Esophagus muscularis mucosa (tissue), 4 donors: Measurements from ENCODE around the gene TM4SF18. TPM values are rescaled to one million over a fixed set of nuclear protein-coding genes. Genes with fewer than 3 reads are reported as not detected.

Experiments used
- DNase-seq: peaks from one replicate; pipeline ENCODE4 v3.0.0-alpha.2; 2017; ENCODE audit errors: extremely low spot score
- H3K27ac ChIP-seq, 4 donors: fragments of 200-600 bp; sonication (generic); replicated peaks in 1 of 4; 1 replicate in 3 of 4; 2 replicates in 1 of 4; pipeline ENCODE4 v1.5.1; 2016 to 2019; ENCODE audit warnings: mild to moderate bottlenecking in 1 of 4
- H3K27me3 ChIP-seq, 4 donors: fragments of 200-600 bp; sonication (generic); one replicate each; pipeline versions ENCODE4 v1.5.1 to v1.6.0; 2016 to 2019
- H3K36me3 ChIP-seq, 4 donors: fragments of 200-600 bp; sonication (generic); one replicate each; pipeline ENCODE4 v1.5.1; 2016 to 2019
- H3K4me1 ChIP-seq, 4 donors: fragments of 200-600 bp; sonication (generic); one replicate each; pipeline ENCODE4 v1.5.1; 2016 to 2019
- H3K4me3 ChIP-seq, 4 donors: fragments of 200-600 bp; sonication (generic); 1 replicate in 2 of 4; 2 replicates in 2 of 4; pipeline ENCODE4 v1.5.1; 2016 to 2019; ENCODE audit warnings: mild to moderate bottlenecking in 4 of 4, moderate library complexity in 1 of 4
- H3K9me3 ChIP-seq, 4 donors: fragments of 200-600 bp; sonication (generic); 1 replicate in 3 of 4; 2 replicates in 1 of 4; pipeline ENCODE4 v1.5.1; 2016 to 2019
- EP300 ChIP-seq: sonication (generic); formaldehyde crosslinking; IDR thresholded peaks from one replicate; pipeline ENCODE4 v1.6.1; 2017; ENCODE audit warnings: antibody characterized with exemption
- POLR2A ChIP-seq: fragments of 450-650 bp; IDR thresholded peaks from one replicate; pipeline ENCODE4 v1.6.1; 2017; ENCODE audit warnings: antibody characterized with exemption, moderate library complexity, mild to moderate bottlenecking, low read depth
- POLR2AphosphoS5 ChIP-seq, 2 donors: sonication (generic); formaldehyde crosslinking; IDR thresholded peaks; one replicate each; pipeline ENCODE4 v1.6.1; 2017; ENCODE audit warnings: antibody characterized with exemption in 2 of 2
- WGBS: methylation state at CpG from one replicate; pipeline ENCODE4 v1.1.5; 2018; 5-methylcytosine and 5-hydroxymethylcytosine counted together
- intact Hi-C: fragments of 100-400 bp; cut with DNase I; formaldehyde crosslinking; loops from one replicate; pipeline ENCODE4 v1.15.1; 2023
- total RNA-seq, 4 donors: library from RNA; depleted of rRNA; stranded (reverse); fragments of >200 nt; gene quantifications; one replicate each; pipeline versions ENCODE4 v1.1.0 to v1.2.1, GENCODE V29; 2016
- TF ChIP-seq, protein P1 (sequence below), 3 experiments: fragments of 200-600 bp in 2 of 3; fragments of 450-650 bp in 1 of 3; sonication (generic) in 2 of 3; IDR thresholded peaks; one replicate each; pipeline ENCODE4 v1.5.1; 2017 to 2019; ENCODE audit warnings: antibody characterized with exemption in 3 of 3, mild to moderate bottlenecking in 2 of 3, moderate library complexity in 1 of 3

TM4SF18 gene
- total RNA-seq, 4 donors from 2014 or later = 0.83 to 10.6 (median 6.5) TPM

DNA sequence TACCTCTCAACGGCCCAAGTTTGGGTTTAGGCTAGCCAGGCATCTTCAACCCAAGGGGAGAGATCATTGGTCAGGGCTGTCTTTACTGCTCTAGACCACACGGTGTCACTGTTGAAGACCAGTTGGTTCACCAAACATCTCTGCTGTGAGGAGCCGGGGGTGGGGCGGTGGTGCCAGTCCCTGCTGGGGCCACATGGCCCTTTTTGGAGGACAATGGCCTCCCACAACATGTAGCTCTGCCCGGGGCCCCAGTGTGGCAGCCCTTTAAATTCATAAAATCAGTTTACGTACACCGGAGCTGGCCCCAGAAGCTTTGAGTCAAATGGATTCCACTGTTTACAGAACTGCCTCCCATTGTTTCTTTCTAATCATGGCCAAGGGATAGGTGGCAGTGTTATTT, 19.1 kb upstream of the TM4SF18 start:
- H3K27me3 ChIP-seq = no peaks in the 10 kb centered on the region
- no peak overlapping the region for H3K4me3 ChIP-seq
- no peak for TF ChIP-seq EP300
- TF ChIP-seq, protein P1, sequence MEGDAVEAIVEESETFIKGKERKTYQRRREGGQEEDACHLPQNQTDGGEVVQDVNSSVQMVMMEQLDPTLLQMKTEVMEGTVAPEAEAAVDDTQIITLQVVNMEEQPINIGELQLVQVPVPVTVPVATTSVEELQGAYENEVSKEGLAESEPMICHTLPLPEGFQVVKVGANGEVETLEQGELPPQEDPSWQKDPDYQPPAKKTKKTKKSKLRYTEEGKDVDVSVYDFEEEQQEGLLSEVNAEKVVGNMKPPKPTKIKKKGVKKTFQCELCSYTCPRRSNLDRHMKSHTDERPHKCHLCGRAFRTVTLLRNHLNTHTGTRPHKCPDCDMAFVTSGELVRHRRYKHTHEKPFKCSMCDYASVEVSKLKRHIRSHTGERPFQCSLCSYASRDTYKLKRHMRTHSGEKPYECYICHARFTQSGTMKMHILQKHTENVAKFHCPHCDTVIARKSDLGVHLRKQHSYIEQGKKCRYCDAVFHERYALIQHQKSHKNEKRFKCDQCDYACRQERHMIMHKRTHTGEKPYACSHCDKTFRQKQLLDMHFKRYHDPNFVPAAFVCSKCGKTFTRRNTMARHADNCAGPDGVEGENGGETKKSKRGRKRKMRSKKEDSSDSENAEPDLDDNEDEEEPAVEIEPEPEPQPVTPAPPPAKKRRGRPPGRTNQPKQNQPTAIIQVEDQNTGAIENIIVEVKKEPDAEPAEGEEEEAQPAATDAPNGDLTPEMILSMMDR (IDR thresholded peaks at IDR 0.05) = peak; percentile 43 to 66 (median 51)
- intact Hi-C loops = loop anchor here (5.0 kb wide), 1 partner anchor 130 kb away; no protein-coding TSS in a partner anchor
- no peaks in the 10 kb centered on the region for H3K36me3 ChIP-seq
- no peak for DNase-seq
- WGBS = 41% methylated on average over 7 of the region's 7 CpGs
- no peaks in the 10 kb centered on the region for H3K9me3 ChIP-seq
- peaks cover 5 to 24% (median 11%) of the 10 kb centered on the region in 4 donors for H3K4me1 ChIP-seq
- H3K27ac ChIP-seq = no peak overlapping the region

DNA sequence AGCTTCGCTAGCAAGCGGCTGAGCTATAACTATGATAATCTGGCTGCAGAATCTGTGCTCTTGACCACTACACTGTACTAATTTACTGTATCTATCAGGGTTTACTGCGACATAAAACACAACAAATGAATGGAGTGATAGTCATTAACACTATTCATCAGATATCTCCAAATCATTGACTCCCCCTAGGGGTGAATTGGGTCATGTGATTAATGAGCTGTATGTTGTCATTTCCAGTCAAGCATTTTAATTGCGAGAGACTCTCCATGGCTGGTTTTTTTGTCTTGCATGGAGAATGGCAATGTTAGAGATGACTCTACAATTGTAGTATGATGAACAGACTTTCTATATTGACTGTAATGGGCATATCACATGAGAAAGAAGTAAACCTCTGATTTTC, 10.5 kb upstream of the TM4SF18 start:
- Histone ChIP-seq H3K4me3 (no peak overlapping the region), H3K9me3 (no peaks in the 10 kb centered on the region), H3K27ac (no peak overlapping the region), H3K4me1 (peaks cover 17 to 25% (median 18%) of the 10 kb centered on the region in 4 donors), H3K27me3 (no peaks in the 10 kb centered on the region), H3K36me3 (no peaks in the 10 kb centered on the region)
- 93% methylated on average over 4 of the region's 4 CpGs for WGBS
- no peak for DNase-seq
- TF ChIP-seq, protein P1 (IDR thresholded peaks at IDR 0.05) = no peak
- TF ChIP-seq POLR2AphosphoS5 (IDR thresholded peaks at IDR 0.05) (no peak), POLR2A (no peak), EP300 (no peak)
- intact Hi-C loops = no loop called here

DNA sequence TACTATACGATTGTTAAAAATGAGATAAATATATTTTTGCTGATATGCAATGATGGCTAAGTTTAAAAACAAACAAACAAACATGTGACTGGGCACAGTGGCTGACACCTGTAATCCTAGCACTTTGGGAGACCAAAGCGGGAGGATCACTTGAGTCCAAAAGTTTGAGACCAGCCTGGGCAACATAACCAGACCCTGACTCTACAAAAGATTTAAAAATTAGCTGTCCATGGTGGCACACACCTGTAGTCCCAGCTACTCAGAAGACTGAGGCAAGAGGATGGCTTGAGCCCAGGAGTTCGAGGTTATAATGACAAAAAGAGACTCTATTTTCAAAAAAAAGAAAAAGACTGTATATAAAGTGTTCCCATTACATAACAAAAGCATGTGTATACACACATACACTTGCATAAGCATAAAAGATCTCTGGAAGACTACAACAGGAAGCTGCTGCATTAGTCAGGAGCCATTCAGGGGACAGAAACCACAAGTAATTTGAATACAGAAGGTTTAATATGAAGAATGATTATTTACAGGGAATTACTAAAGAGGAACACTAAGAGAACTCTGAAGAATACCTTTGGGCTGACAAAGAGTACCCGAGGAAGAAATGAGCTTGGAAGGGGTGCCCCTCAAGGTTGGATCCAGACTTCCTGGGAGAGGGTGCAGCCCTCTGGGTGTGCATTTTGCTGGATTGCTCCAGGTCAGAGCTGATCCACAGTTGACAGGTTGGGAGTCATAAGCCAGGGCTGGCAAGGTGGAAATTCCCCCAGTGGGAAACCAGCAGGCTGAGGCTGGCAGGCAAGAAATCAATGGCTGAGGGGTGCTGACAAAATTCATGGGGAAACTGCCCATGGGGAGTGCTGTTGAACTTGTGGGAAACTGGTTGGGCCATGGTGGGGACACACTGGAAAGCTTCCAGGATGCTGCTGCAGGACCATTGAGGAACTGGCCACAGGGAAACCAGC, 9.3 kb upstream of the TM4SF18 start:
- TF ChIP-seq POLR2AphosphoS5 (IDR thresholded peaks at IDR 0.05) (no peak), EP300 (no peak), POLR2A (no peak)
- TF ChIP-seq, protein P1 (IDR thresholded peaks at IDR 0.05) = no peak
- 84% methylated on average over 4 of the region's 4 CpGs for WGBS
- Histone ChIP-seq H3K4me1 (peaks cover 17 to 25% (median 18%) of the 10 kb centered on the region in 4 donors), H3K36me3 (no peaks in the 10 kb centered on the region), H3K27ac (no peak overlapping the region), H3K9me3 (no peaks in the 10 kb centered on the region), H3K4me3 (no peak overlapping the region), H3K27me3 (no peaks in the 10 kb centered on the region)
- intact Hi-C loops = no loop called here
- no peak for DNase-seq

DNA sequence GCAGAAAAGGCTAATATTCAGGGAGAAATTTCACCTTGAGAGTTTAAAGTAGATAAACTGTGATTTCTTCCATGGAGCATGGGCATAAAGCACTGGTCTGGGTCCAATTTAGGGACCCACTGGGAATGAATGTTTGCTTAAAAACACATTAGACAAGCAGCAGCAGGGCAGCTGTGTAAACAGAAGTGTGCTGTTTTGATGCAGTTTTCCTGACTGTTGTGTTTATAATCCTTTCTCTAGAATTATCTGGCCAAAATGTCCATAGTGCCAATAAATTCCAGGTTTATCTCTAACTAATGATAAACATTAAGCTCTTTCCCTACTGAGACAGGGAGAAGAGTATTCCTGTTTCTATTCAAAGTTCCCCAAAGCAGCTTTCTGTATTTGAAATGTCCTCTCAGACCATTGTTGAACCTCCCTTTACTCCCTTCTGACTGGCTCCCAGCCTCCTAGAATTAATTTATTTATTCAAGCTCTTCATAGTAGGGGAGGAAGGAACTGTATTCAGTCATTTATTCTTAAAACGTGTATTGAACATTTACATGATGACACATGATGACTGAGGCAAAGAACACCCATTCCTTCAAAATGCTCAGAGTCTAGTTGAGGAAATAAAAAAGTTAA, 7.0 kb upstream of the TM4SF18 start:
- TF ChIP-seq EP300 (no peak), POLR2AphosphoS5 (IDR thresholded peaks at IDR 0.05) (no peak), POLR2A (no peak)
- TF ChIP-seq, protein P1 (IDR thresholded peaks at IDR 0.05) = no peak
- Histone ChIP-seq H3K27me3 (no peaks in the 10 kb centered on the region), H3K4me1 (peaks cover 17 to 25% (median 18%) of the 10 kb centered on the region in 4 donors), H3K36me3 (no peaks in the 10 kb centered on the region), H3K4me3 (peak overlapping the region in 2 of 4 donors; percentile 12 to 18), H3K27ac (peak overlapping the region; percentile 64 to 81 (median 77)), H3K9me3 (no peaks in the 10 kb centered on the region)
- no peak for DNase-seq
- intact Hi-C loops = no loop called here
- 9% methylated on average over 1 of the region's 1 CpG for WGBS
